CD14-positive monocyte (primary cell): ENCODE results near the gene SIK3. TPM values are rescaled to one million over a fixed set of nuclear protein-coding genes. Genes with fewer than 3 reads are reported as not detected.
A peak's percentile ranks its signal among the peaks of the same experiment; 100 is the strongest.

Experiments used
- DNase-seq, 3 donors: peaks; one replicate each; pipeline ENCODE4 v3.0.0-alpha.2; 2011 to 2022
- H2AFZ ChIP-seq: 2 replicates; pipeline ENCODE4 v1.6.0; 2012; ENCODE audit warnings: mild to moderate bottlenecking, low read depth, low read length, inconsistent platforms; ENCODE audit not compliant: insufficient read depth, poor library complexity, severe bottlenecking
- H3K27ac ChIP-seq, 2 donors: 1 replicate in 1 of 2; 2 replicates in 1 of 2; pipeline ENCODE4 v1.5.1; 2012 to 2013; ENCODE audit warnings: low read length in 2 of 2, control low read depth in 1 of 2, inconsistent platforms in 1 of 2, low read depth in 1 of 2, mild to moderate bottlenecking in 1 of 2
- H3K27me3 ChIP-seq, 2 donors: one replicate each; pipeline versions ENCODE4 v1.6.0 to v1.6.1; 2011 to 2013; ENCODE audit warnings: low read length in 2 of 2; ENCODE audit not compliant: control insufficient read depth in 2 of 2, insufficient read depth in 2 of 2
- H3K36me3 ChIP-seq, 2 donors: replicated peaks in 1 of 2; 1 replicate in 1 of 2; 2 replicates in 1 of 2; pipeline versions ENCODE4 v1.5.1 to v1.6.1; 2012 to 2013; ENCODE audit warnings: low read length in 2 of 2, control low read depth in 1 of 2, inconsistent platforms in 1 of 2, mild to moderate bottlenecking in 1 of 2; ENCODE audit not compliant: insufficient read depth in 2 of 2, control insufficient read depth in 1 of 2
- H3K4me1 ChIP-seq, 2 donors: 1 replicate in 1 of 2; 2 replicates in 1 of 2; pipeline versions ENCODE4 v1.5.1 to v1.6.1; 2012 to 2013; ENCODE audit warnings: low read length in 2 of 2, control low read depth in 1 of 2, inconsistent platforms in 1 of 2, mild to moderate bottlenecking in 1 of 2, moderate library complexity in 1 of 2; ENCODE audit not compliant: insufficient read depth in 2 of 2, control insufficient read depth in 1 of 2
- H3K4me2 ChIP-seq: replicated peaks from 2 replicates; pipeline ENCODE3; 2012; ENCODE audit warnings: low read length, moderate library complexity, mild to moderate bottlenecking; ENCODE audit not compliant: poor library complexity, severe bottlenecking; ENCODE audit errors: extremely low read depth
- H3K4me3 ChIP-seq, 3 experiments: fragments of 200-600 bp in 1 of 3; sonication (generic) in 1 of 3; replicated peaks in 1 of 3; 1 replicate in 2 of 3; 2 replicates in 1 of 3; pipeline ENCODE4 v1.5.1; 2011 to 2013; ENCODE audit warnings: low read length in 3 of 3, mild to moderate bottlenecking in 3 of 3, control low read depth in 2 of 3, low read depth in 2 of 3, inconsistent platforms in 1 of 3, moderate library complexity in 1 of 3
- H3K79me2 ChIP-seq: 2 replicates; pipeline ENCODE4 v1.6.0; 2012; ENCODE audit warnings: mild to moderate bottlenecking, control low read depth, inconsistent platforms, low read length, moderate library complexity; ENCODE audit not compliant: insufficient read depth
- H3K9ac ChIP-seq: 2 replicates; pipeline ENCODE4 v1.6.0; 2017; ENCODE audit warnings: low read length, mild to moderate bottlenecking; ENCODE audit not compliant: insufficient read depth, poor library complexity, severe bottlenecking
- H3K9me3 ChIP-seq, 2 donors: replicated peaks in 1 of 2; 1 replicate in 1 of 2; 2 replicates in 1 of 2; pipeline versions ENCODE4 v1.5.1 to v1.6.1; 2012 to 2013; ENCODE audit warnings: low read length in 2 of 2, control low read depth in 1 of 2; ENCODE audit not compliant: control insufficient read depth in 1 of 2, insufficient read depth in 1 of 2
- H4K20me1 ChIP-seq: 2 replicates; pipeline ENCODE4 v1.6.0; 2012; ENCODE audit warnings: mild to moderate bottlenecking, low read length, control low read depth, moderate library complexity; ENCODE audit not compliant: insufficient read depth
- H3K27ac Mint-ChIP-seq, 7 donors: one replicate each; pipeline ENCODE4 v1.8.0; 2020; ENCODE audit warnings: mild to moderate bottlenecking in 7 of 7, mixed read lengths in 7 of 7, moderate library complexity in 6 of 7, inconsistent platforms in 2 of 7
- H3K27me3 Mint-ChIP-seq, 3 donors: one replicate each; pipeline ENCODE4 v1.8.0; 2021 to 2022; ENCODE audit warnings: low read depth in 3 of 3, mild to moderate bottlenecking in 3 of 3, mixed read lengths in 3 of 3, moderate library complexity in 3 of 3, inconsistent platforms in 1 of 3
- H3K36me3 Mint-ChIP-seq, 2 donors: one replicate each; pipeline ENCODE4 v1.8.0; 2020; ENCODE audit warnings: mixed read lengths in 2 of 2, inconsistent platforms in 1 of 2, mild to moderate bottlenecking in 1 of 2
- H3K4me1 Mint-ChIP-seq: one replicate; pipeline ENCODE4 v1.8.0; 2020; ENCODE audit warnings: mild to moderate bottlenecking, mixed read lengths
- H3K4me3 Mint-ChIP-seq, 2 donors: one replicate each; pipeline ENCODE4 v1.8.0; 2020; ENCODE audit warnings: mild to moderate bottlenecking in 2 of 2, mixed read lengths in 2 of 2, moderate library complexity in 1 of 2
- H3K9me3 Mint-ChIP-seq, 7 donors: one replicate each; pipeline ENCODE4 v1.8.0; 2020 to 2022; ENCODE audit warnings: mixed read lengths in 7 of 7, mild to moderate bottlenecking in 6 of 7, moderate library complexity in 6 of 7, inconsistent platforms in 2 of 7
- CTCF ChIP-seq: fragments of 200-600 bp; IDR thresholded peaks from one replicate; pipeline ENCODE4 v1.8.0; 2022; ENCODE audit warnings: antibody characterized with exemption, mild to moderate bottlenecking
- WGBS: methylation state at CpG from one replicate; pipeline ENCODE4 v1.1.5; 2013; ENCODE audit warnings: missing lambda C conversion rate; ENCODE audit not compliant: insufficient coverage; 5-methylcytosine and 5-hydroxymethylcytosine counted together
- intact Hi-C, 2 donors: fragments of 100-400 bp; cut with micrococcal nuclease; formaldehyde crosslinking; loops; one replicate each; pipeline versions ENCODE4 v1.15.0 to v1.15.1; 2023
- polyA plus RNA-seq, 3 donors: library from polyadenylated mRNA; depleted of rRNA in 1 of 3; unstranded in 2 of 3; stranded (reverse) in 1 of 3; fragments of 300-500 nt in 2 of 3; fragments of >200 nt in 1 of 3; fragmentation: Illumina TruSeq in 2 of 3; gene quantifications; 1 replicate in 2 of 3; 2 replicates in 1 of 3; pipeline ENCODE4 v1.2.3, GENCODE V29; 2012 to 2021

SIK3 gene
- polyA plus RNA-seq, 3 donors = 18.3 to 142 (median 20.0) TPM

- no peak overlapping the region for H3K4me3 ChIP-seq
- Mint-ChIP-seq H3K9me3 (no peaks in the 10 kb centered on the region), H3K27me3 (no peaks in the 10 kb centered on the region), H3K4me1 (peaks cover 57% of the 10 kb centered on the region), H3K27ac (peak overlapping the region in 1 of 7 donors; percentile 21), H3K4me3 (no peak overlapping the region), H3K36me3 (peaks cover 9 to 18% of the 10 kb centered on the region in 2 donors)
- H3K4me1 ChIP-seq = peaks cover 7 to 21% of the 10 kb centered on the region in 2 donors
- H3K9me3 ChIP-seq = no peaks in the 10 kb centered on the region
- no peaks in the 10 kb centered on the region for H3K36me3 ChIP-seq
- WGBS = no CpG with 5 or more reads among the region's 2 CpGs
- H2AFZ ChIP-seq = no peak overlapping the region
- no peak overlapping the region for H3K4me2 ChIP-seq
- H3K27ac ChIP-seq = peak overlapping the region in 1 of 2 donors; percentile 11
- H4K20me1 ChIP-seq = peaks cover 98% of the 10 kb centered on the region
- no peak for TF ChIP-seq CTCF
- no peaks in the 10 kb centered on the region for H3K27me3 ChIP-seq
- H3K9ac ChIP-seq = no peak overlapping the region
- intact Hi-C loops = loop anchor here in 1 of 2 donors (10.0 kb wide), 1 partner anchor 108 kb away; no protein-coding TSS in a partner anchor
- H3K79me2 ChIP-seq = peaks cover 98% of the 10 kb centered on the region
- DNase-seq = no peak
Observed at GRCh38 chr11:117062498-117062897, 35.7 kb downstream of the SIK3 start.

DNA sequence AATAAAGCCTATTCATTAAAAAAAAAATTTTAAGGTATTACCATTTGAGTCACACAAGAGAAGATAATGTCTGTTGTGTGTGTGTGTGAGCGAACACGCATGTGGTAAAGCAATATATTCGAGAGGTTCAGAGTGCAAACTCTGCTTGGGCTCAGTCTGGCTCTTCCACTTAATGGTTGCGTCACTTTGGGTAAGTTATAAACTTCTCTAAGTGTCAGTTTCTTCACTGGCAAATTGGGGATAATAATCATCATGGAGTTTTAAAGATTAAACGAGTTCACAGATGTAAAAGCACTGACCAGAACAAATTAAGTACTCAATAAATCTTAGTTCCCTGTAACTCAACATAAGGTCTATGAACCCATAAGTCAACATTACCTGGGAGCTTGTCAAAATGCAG, 37.0 kb downstream of the SIK3 start:
- Mint-ChIP-seq H3K4me1 (peaks cover 56% of the 10 kb centered on the region), H3K27ac (no peak overlapping the region), H3K27me3 (peaks cover 0 to under 1% (median 0%) of the 10 kb centered on the region in 3 donors), H3K4me3 (no peak overlapping the region), H3K36me3 (peaks cover 11 to 13% of the 10 kb centered on the region in 2 donors), H3K9me3 (no peaks in the 10 kb centered on the region)
- no peak overlapping the region for H3K9ac ChIP-seq
- WGBS = no CpG with 5 or more reads among the region's 5 CpGs
- no peaks in the 10 kb centered on the region for H3K9me3 ChIP-seq
- H3K36me3 ChIP-seq = peaks cover 0 to 4% of the 10 kb centered on the region in 2 donors
- H3K27me3 ChIP-seq = no peaks in the 10 kb centered on the region
- no peak overlapping the region for H3K4me2 ChIP-seq
- intact Hi-C loops = loop anchor here in 1 of 2 donors (10.0 kb wide), 1 partner anchor 106 kb away; no protein-coding TSS in a partner anchor
- peaks cover 10 to 25% of the 10 kb centered on the region in 2 donors for H3K4me1 ChIP-seq
- H3K4me3 ChIP-seq = no peak overlapping the region
- no peak overlapping the region for H3K27ac ChIP-seq
- no peak for DNase-seq
- H2AFZ ChIP-seq = no peak overlapping the region
- peaks cover 96% of the 10 kb centered on the region for H3K79me2 ChIP-seq
- TF ChIP-seq CTCF = no peak
- H4K20me1 ChIP-seq = peaks cover 98% of the 10 kb centered on the region
